ENCODE measurements around the gene SLC6A16.
"Not testable (repeated sequence)": the region's sequence is repeated elsewhere in the genome, so short reads cannot be mapped to it uniquely, and the experiment has no call there.

The SLC6A16 gene

DNA sequence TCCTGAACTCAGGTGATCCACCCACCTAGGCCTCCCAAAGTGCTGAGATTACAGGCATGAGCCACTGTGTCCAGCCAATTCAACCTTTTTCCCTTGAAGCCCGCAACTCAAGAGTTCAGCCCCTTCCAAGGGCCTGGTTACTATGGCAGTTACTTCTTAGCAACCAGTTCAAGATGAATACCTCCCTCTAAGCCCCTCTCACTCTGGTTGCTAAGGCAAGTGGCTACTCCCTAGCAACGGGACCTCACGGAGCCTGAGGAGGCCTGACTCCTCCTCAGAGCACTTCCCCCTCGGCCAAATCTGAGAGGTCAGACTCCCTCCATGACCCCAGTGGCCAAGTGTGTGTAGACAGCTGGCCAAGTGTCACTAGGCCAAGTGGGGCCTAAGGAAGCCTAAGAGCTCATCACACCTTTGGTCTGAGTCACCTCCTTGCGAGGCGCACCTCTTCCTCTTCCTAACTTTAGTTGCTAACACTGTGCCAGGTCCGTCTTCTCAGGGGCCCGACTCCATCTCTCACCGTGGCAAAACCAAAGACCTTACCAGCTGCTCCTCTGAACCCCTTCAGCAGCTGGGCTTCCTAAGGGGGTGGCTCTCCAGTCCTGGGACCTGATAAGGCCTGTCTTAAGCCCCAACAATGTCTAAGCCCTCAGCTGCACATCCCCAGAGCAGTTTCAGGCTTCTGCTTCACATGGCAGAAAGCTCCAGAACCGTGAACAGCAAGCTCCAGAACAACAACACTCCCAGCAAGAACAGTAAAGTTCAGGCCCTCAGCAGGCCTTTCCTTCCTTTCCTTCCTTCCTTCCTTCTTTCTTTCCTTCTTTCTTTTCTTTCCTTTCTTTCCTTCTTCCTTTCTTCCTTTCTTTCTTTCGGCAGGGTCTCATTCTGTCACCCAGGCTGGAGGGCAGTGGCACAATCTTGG lies 19.8 kb upstream of the SLC6A16 start:
- no peak for DNase-seq (ENCODE audit: low spot score)

DNA sequence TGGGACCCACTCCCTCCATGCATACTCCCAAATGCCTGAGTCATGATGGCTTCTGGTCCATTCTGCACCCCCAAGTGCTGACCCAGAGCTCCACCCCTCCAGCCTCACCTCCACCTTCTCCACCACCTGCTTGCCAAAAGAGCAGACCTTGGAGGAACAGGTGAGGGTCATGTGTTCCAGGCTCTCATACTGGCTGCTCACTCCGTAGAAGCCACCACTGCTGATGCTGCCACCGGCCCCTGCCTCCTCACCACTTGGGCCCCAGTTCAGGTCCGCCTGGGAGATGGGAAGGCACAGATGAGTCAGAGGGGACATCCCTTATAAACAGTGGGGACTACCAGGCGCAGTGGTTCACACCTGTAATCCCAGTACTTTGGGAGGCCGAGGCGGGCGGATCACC lies 18.1 kb upstream of the SLC6A16 start:
- DNase-seq (ENCODE audit: low spot score), result no peak

DNA sequence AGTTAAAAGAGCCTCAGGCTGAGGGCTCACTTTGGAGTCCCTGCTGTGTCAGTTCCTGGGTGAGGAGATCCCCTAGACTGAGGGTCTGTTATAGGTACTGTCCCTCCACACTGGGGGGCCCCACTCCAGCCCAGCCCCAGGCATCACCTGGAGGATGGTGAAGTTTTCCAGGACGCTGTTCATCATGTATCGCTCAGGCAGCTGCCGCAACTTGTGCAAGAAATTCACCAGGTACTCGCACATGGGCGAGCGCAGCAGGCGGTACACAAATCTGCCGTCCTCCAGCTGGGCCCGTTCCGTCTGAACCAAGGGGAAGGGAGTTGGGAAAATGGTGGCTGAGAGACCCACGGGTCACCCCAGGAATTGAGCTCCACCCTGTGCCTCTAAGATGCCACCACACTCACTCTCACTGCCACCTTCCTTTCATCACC lies 17.3 kb upstream of the SLC6A16 start:
- no peak for DNase-seq (ENCODE audit: low spot score)

DNA sequence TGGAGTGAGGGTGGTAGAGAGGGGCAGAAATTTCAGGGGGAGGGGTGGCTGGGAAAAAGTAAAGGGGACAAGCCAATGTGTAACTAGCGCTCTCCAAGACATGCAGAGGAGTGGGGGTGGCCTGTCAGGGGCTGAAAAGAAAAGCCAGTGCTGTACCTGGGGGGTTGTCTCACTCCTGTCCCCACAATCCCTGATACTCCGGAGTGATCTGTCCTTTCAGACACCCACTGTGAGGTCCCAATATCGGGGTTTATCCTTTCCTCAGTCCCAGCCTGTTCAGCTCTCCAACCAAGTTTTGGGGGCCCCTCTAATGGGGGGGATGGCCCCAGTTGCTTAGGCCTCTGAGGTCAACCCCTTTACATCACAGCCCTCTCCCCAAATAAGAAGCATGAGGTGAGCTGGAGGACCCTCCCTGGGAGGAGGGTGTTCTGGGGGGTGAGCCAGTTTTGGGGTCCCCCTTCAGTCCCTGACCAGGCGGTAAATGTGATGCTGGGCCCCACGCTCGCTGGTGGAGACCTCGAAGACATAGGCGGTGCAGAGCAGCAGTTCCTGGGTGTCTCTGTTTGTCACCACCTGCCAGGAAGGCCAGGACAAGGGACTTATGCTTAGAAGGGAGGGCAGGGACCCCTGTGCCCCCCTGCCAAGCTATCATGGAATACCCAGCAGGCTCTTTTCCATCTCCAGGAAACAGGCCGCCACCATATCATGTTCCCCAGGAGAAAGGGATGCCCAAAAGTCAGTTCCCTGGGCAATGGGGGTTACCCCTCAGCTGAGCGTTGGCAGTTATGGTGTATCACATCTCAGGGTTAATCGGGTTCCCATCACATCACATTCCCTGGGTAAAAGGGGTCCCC lies 16.1 kb upstream of the SLC6A16 start:
- no peak for DNase-seq (ENCODE audit: low spot score)

DNA sequence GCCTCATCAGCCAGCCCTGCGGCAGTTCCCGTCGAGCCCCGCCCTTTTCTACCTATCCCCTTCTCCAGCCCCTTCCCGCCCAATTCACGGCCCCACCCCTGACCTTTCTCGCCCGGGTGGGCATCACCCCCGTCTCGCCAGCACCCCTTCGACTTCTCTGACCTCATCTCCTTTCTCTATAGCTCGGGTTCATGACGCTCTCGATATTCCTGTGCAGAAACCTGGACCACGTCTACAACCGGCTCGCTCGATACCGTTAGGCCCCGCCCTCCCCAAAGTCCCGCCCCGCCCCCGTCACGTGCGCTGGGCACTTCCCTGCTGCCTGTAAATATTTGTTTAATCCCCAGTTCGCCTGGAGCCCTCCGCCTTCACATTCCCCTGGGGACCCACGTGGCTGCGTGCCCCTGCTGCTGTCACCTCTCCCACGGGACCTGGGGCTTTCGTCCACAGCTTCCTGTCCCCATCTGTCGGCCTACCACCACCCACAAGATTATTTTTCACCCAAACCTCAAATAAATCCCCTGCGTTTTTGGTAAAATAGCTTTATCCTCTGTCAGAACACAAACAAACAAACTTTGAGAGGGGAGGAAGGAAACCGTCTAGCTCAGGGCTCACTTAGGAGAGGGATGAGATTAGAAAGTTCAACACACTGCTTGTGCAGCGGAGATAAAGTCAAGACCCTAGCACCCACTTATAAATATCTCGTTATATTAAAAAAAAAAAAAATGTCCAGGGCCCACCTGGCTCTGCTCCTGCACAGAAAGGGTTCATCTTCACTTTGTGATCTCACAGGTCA lies 15.3 kb upstream of the SLC6A16 start:
- DNase-seq (ENCODE audit: low spot score), result peak; percentile 97

DNA sequence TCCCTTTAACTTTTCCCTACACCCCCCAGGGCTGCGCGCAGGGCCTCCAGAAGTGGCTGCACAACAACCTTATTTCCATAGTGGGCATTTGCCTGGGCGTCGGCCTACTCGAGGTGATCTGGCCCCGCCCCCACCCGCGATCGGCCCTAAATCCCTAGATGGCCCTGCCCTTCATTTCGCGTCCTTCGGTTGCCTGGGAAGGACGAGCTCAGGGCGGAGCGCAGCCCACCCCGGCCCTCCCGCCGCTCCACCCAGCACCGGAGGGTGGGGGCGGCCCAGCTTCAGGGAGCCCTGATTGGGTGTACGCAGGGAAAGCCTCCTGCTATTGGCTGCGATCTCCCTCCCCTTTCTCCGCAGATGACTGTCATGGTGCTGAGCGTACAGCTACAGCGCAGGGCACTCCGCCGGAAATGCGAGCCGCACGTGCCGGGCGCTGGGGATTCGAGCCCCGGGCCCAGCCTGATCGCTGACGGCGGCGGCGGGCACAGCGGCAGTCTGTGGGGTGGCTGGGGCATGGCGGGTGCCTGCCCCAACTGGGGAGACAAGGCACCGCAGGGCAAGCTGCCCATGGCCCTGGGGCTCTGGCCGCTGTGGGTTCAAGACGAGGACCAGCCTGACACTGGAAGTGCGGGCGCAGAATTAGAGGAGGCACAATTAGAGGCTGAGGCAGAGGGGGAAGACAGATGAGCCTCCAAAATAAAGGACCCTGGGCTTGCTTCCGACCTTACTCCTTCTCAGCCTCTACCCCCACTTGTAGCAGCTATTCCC lies 14.5 kb upstream of the SLC6A16 start:
- peak; percentile 91 for DNase-seq (ENCODE audit: low spot score)

DNA sequence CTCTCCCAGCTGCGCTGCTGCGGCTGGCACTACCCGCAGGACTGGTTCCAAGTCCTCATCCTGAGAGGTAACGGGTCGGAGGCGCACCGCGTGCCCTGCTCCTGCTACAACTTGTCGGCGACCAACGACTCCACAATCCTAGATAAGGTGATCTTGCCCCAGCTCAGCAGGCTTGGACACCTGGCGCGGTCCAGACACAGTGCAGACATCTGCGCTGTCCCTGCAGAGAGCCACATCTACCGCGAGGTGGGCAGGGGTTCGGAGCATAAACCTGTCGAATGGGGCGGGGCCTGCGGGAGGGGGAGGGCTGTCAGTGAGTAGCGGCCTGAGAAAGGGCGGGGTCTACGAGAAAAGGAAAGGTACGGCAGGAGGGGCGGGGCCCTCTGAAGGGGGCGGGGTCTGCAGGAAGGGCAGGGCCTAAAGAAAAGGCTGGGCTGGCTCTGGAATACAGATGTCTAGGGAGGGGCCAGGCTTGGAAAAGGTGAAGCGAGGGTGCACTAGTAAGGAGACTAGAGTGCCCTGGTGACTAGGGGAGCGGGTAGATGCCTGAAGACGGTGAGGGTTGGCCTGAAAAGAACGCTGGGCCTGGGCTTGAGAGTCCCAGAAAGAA lies 13.8 kb upstream of the SLC6A16 start:
- peak; percentile 61 for DNase-seq (ENCODE audit: low spot score)

DNA sequence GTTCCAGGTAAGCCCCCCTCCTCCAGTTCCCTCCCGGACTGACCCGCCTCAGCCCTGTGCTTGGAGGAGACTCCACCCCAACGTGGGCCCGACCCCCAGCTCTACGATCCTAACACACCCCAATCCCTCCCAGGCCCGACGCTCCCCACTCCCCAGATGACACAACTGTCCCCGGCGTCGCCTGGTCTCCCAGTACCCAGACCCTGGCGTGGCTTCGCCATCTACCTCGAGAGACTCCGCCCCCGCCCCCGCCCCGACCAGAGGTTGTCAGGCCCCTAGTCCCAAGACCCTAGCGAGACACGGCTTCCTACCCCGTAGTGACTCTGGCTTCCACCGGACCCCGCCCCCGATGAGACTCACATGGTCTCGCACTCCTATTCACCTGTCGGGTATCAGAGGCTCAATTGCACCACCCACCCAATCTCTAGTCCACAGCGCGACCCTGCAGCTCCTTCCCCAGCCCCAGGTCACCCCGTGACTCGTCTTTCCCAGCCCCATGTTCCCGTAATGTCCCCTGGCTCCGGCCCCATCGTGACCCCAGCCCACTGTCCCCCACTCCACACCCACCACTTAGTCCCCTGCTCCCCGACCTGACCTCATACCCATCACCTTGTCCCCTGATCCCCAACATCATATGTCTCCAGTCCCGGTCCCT lies 13.2 kb upstream of the SLC6A16 start:
- DNase-seq (ENCODE audit: low spot score), result no peak

DNA sequence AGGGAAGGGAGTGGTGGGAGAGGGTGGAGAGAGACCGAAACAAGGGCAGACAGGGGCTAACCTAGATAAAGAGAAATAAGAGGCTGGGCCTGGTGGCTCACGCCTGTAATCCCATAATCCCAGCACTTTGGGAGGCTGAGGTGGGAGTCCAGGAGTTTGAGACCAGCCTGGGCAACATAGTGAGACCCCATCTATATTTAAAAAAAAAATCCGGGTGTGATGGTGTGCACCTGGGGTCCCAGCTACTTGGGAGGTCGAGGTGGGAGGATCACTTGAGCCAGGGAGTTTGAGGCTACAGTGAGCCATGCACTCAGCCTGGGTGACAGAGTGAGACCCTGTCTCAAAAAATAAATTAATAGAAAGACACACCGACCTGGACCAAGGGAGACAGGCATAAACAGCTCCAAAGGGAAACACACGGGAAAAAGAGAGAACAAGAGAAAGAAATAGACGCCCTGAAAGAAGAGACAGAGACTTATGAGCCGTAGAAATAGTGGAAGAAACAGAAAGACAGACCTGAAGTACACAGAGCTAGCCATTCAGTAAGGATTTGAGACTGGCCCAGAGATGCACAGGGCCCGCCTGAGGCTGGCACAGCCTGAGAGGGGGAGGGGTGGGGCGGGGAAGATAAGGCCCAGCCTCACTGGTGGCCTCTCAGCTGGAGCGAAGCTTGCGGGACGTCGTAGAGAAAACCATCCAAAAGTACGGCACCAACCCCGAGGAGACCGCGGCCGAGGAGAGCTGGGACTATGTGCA lies 12.5 kb upstream of the SLC6A16 start:
- peak; percentile 12 for DNase-seq (ENCODE audit: low spot score)

DNA sequence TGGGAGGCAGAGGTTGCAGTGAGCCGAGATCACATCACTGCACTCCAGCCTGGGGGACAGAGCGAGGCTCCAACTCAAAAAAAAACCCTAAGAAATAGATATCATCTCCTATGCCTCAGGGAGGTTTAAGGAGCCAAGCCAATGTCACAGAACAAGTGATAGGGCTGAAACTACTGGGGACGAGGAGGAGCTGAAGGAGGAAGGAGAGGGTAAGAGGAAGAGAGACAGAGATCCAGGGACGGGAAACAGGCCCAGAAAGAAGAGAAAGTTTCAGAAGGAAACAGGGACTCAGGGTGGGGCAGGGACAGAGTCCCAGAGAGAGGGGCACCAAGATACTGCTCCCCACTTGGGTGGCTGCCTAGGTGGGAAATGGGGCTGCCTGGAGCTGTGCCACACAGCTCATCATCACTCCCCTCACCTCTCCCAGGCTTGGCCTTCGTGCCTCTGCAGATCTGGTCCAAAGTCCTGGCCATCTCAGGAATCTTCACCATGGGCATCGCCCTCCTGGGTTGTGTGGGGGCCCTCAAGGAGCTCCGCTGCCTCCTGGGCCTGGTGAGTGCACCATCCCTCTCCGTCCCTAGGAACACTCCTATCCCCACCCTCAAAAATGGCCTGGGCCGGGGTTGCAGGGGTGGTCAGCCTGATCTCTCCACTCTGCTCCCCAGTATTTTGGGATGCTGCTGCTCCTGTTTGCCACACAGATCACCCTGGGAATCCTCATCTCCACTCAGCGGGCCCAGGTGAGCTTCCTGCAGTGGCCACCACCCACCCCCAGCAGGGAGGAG lies 11.7 kb upstream of the SLC6A16 start:
- no peak for DNase-seq (ENCODE audit: low spot score)

DNA sequence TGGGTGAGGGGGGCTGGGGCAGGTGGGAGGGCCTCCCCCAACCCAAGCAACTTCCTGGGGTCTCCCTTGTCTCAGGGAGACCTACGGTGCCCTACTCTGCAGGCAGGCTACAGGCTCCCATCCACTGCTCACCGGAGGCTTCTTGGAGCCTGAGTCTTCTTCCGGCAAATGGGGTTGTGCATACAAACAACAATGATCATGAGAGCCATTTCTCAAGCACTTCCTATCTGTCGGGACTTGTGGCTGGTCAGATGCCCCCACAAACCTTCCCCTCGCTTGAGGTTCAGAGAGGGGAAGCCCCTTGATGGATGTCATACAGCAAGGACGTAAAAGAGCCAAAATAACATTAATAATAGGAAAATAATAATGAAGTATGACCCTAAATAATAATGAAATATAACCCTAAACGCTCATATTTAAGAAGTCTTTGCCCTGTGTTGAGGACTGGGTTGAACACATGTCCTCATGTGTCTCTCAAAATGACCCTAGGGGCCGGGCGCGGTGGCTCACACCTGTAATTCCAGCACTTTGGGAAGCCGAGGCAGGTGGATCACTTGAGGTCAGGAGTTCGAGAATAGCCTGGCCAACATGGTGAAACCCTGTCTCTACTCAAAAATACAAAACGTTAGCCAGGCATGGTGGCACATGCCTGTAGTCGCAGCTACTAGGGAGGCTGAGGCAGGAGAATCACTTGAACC lies 10.9 kb upstream of the SLC6A16 start:
- DNase-seq (ENCODE audit: low spot score), result no peak

DNA sequence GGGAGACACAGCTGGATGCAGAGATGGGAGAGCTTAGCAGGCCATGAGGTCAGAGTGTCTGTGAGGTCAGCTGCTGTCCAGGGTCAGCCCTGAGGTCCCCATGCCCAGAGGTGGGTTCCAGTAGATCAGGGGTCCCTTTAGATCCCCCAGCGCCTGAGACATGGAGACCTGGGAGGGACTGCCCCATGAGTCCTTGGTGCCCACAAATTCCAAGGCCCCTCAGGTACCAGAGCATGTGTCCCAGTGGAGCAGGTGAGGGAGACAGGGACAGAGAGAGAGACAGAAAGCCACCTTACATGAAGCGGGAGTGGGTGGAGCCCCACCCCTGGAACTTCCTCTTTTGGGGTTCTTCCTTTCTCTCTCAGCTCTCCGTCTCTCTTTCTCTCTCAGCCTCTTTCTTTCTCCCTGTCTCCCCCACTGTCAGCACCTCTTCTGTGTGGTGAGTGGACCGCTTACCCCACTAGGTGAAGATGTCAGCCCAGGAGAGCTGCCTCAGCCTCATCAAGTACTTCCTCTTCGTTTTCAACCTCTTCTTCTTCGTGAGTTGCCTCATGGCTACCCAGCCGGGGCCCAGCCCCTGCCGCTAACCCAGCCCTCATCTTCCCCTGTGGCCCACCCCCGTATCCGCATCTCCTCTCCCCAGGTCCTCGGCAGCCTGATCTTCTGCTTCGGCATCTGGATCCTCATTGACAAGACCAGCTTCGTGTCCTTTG lies 10.2 kb upstream of the SLC6A16 start, which contains the start of gene CD37:
Gene CD37 (plus strand): TSS at position 336 of the 713 bp plus-strand sequence. CDS start 135 bp downstream, at position 471.
- no peak for DNase-seq (ENCODE audit: low spot score)

DNA sequence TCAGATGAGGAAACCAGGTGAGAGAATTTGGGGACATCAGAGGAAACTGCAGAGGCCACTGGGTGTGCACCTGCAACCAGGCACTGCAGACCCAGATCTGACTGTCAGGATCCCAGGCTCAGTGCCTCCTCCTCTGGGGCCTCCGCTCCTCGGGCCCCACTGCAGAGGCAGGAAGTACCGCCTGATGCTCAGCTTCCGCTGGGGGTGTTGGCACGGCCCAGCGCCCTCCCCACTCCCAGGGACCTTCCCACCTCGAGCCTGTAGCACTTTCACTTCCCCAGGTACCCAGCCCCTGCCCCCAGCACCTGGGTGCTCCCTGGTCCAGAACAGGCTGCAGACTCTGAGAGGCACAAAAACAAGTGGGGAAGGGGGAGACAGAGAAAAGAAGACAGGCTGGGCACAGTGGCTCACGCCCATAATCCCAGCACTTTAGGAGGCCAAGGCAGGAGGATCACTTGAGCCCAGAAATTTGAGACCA lies 8.9 kb upstream of the SLC6A16 start:
- no peak for DNase-seq (ENCODE audit: low spot score)

DNA sequence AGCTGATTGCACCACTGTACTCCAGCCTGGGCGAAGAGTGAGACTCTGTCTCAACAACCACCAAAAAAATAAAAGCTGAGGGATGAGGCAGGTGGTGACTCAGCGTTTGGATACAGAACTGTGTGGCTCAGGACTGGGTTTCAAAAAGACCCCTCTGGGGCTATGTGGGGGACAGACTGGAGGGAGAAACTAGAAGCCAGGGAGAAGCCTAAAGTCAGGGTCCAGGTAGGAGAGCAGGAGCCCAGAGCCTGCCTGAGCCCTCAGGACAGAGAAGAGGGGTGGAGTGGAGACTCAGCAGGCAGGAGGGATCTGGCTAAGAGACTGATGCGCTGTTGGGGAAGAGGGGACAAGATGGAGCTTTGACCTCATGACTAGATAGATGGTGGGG lies 8.4 kb upstream of the SLC6A16 start:
- DNase-seq (ENCODE audit: low spot score), result no peak

DNA sequence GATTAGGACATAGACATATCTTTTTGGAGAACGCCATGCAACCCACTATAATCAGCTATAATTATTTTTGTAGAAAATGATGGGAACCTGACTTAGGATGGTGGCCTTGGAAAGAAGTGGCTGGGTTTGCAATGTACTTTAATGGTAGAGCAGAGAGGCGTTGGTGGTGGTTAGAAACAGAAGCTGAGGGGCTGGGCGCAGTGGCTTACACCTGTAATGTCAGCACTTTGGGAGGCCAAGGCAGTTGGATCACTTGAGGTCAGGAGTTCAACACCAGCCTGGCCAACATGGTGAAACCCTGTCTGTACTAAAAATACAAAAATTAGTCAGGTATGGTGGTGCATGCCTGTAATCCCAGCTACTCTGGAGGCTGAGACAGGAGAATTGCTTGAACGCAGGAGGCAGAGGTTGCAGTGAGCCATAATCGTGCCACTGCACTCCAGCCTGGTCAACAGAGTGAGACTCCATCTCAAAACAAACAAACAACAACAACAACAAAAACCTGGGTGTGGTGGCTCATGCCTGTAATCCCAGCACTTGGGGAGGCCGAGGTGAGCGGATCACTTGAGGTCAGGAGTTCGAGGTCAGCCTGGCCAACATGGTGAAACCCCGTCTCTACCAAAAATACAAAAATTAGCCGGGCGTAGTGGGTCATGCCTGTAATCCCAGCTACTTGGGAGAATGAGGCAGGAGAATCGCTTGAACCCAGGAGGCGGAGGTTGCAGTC lies 7.9 kb upstream of the SLC6A16 start:
- not testable (repeated sequence) for DNase-seq (ENCODE audit: low spot score)

DNA sequence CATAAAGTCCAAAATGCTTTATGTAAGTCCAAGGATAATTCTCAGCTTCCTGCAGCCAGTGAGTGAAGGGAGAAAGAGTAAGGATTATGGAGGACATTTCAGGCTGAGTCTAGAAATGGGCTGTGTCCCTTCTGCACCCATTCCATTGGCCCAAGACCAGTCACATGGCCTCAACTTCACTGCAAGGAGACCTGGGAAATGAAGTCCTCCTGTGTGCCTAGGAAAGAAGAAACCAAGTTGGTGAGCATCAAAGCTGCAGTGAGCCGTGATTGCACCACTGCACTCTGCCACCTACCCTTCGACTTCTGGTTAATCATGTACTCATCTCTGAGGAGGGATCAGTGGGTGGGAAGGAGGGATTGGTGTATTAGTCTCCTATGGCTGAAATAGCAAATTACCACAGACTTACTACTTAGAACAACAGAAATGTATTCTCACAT lies 6.6 kb upstream of the SLC6A16 start:
- peak; percentile 75 for DNase-seq (ENCODE audit: low spot score)

DNA sequence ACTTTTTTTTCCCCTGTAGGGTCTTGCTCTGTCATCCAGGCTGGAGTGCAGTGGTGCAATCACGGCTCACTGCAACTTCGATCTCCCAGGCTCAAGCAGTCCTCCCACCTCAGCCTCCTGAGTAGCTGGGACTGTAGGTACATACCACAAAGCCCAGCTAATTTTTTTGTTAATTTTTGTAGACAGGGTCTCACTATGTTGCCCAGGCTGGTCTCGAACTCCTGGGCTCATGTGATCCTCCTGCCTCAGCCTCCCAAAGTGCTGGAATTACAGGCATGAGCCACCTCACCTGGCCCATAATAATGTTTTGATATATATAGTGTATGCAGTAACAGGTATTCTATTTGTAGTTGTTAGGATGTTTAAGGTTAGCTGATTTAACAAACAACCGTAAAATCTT lies 6.2 kb upstream of the SLC6A16 start:
- DNase-seq (ENCODE audit: low spot score), result not testable (repeated sequence)

All from D341Med (cell line).